AG04449 (cell line): ENCODE measurements around the gene HTR2C.
"Not testable (repeated sequence)": the region's sequence is repeated elsewhere in the genome, so short reads cannot be mapped to it uniquely, and the experiment has no call there.

Experiments
- CTCF ChIA-PET: fragments of 350-600 bp; formaldehyde crosslinking; extraction: SDS; loops from one replicate; lab custom pipeline; 2021; ENCODE audit warnings: antibody characterized with exemption; lab: Yijun Ruan, JAX
- POLR2A ChIA-PET: fragments of 400-600, 350-600 bp; formaldehyde crosslinking; extraction: SDS; loops from one replicate; lab custom pipeline; 2020; ENCODE audit warnings: antibody characterized with exemption, inconsistent platforms; lab: Yijun Ruan, JAX
- DNase-seq: peaks from one replicate; pipeline ENCODE4 v3.0.0-alpha.2; 2010; ENCODE audit warnings: low read depth, low spot score
- H3K4me3 ChIP-seq: 2 replicates; pipeline ENCODE4 v1.5.1; 2011; ENCODE audit warnings: low read depth, mild to moderate bottlenecking, control low read depth, low read length
- TF ChIP-seq, protein P1 (sequence below): IDR thresholded peaks from one replicate; pipeline ENCODE4 v1.5.1; 2011; ENCODE audit warnings: mild to moderate bottlenecking, moderate library complexity, low read length, control low read depth, inconsistent platforms; ENCODE audit not compliant: insufficient read depth; ENCODE audit errors: missing control alignments

Gene HTR2C

DNA sequence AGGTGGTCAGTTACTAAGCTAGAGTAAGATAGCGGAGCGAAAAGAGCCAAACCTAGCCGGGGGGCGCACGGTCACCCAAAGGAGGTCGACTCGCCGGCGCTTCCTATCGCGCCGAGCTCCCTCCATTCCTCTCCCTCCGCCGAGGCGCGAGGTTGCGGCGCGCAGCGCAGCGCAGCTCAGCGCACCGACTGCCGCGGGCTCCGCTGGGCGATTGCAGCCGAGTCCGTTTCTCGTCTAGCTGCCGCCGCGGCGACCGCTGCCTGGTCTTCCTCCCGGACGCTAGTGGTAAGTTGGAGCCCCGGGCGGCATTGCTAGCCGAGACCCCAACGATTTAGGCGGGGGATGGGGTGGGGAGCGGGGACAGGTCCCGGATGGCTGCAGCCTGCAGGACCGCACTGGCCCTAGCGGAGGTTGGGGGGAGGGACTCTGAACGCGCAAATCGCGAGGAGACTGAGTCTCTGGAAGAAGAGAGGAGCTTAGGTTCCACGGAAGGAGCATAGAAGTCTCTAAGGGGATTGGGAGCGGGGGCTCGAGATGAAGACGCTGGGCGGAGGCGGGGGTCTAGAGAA, 573 bp downstream of the HTR2C start:
- DNase-seq = no peak
- TF ChIP-seq, protein P1, sequence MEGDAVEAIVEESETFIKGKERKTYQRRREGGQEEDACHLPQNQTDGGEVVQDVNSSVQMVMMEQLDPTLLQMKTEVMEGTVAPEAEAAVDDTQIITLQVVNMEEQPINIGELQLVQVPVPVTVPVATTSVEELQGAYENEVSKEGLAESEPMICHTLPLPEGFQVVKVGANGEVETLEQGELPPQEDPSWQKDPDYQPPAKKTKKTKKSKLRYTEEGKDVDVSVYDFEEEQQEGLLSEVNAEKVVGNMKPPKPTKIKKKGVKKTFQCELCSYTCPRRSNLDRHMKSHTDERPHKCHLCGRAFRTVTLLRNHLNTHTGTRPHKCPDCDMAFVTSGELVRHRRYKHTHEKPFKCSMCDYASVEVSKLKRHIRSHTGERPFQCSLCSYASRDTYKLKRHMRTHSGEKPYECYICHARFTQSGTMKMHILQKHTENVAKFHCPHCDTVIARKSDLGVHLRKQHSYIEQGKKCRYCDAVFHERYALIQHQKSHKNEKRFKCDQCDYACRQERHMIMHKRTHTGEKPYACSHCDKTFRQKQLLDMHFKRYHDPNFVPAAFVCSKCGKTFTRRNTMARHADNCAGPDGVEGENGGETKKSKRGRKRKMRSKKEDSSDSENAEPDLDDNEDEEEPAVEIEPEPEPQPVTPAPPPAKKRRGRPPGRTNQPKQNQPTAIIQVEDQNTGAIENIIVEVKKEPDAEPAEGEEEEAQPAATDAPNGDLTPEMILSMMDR = no peak
- ChIA-PET CTCF (no interaction called here), POLR2A (no interaction called here)
- H3K4me3 ChIP-seq = no peak overlapping the region

DNA sequence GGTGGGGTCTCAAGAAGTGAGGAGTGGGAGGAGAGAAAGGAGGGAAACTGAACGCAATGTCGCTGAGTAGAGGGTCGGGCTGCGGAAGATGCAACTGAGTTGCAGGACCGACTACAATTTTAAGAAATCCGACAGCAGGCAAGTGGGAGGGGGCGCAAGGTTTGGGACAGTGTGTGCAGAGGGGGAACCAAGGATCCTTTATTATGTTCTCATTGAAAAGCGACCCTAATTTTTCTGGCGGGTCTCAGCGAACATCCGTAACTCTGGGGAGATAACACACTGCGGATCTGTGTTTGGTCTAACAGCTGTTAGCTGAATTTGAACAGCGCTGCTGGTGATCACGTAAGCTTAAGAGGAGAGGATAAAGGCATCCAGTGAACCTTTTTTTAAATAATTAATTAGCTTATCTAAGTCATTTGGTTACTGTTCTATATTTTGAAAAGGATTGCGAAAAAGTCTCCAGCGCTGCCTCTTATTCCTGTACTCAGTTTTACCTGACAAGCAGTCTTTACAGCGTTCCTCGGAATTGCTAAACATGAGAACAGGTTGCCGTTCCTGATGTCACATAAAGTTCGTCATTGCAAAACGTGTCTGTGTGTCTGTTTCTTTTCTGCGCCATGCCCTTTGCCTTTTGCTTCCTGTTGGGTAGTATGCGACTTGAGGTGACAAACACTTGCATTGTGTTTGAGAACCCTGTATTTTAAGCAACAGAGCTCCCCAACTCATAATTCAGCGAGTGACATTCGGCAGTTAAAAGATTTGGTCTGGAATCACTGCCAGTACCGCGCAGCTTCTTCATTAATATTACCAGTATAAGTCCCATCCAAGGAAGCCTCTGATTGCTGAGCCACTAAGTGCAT, 1.3 kb downstream of the HTR2C start:
- DNase-seq = no peak
- POLR2A ChIA-PET = no interaction called here
- CTCF ChIA-PET = no interaction called here
- no peak overlapping the region for H3K4me3 ChIP-seq
- TF ChIP-seq, protein P1 = no peak

DNA sequence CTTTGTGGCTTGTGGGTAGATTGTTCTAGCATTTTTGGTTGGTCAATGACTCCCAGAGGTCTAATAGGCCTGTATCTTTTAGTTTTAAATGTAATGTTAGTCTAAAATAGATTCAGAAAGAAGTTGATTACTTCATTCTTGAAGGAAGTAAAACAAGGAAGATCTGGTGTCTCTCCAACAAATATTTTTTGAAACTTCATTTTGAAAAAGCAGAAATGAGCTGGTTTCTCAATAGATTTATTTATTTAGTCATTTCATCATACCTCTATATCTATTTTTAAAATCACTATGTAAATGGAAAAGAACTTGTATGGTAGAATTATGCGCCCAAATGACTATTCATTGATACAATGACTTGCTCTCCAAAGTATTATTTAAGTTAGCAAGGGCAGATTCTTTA, 7.2 kb downstream of the HTR2C start:
- ChIA-PET POLR2A (no interaction called here), CTCF (no interaction called here)
- no peak overlapping the region for H3K4me3 ChIP-seq
- TF ChIP-seq, protein P1 = no peak
- DNase-seq = no peak

DNA sequence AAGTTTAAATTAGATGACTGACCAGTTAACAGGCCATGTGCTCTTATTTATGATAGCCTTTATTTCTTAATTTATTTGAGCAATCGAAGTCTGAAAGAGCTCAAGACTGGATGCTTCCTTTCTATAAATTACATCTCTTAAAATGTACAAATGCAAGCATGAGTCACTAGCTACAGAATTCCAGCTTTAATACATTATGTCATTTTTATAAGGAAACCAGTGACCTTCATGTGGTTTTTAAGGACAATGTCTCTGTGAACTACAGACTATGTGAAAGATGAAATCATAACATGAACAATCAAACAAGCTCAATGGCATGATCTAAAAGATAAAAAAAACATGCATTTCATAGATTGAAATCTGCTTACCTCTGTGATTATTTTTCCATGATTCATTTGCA, 15.4 kb downstream of the HTR2C start:
- ChIA-PET POLR2A (no interaction called here), CTCF (no interaction called here)
- DNase-seq = no peak
- no peak overlapping the region for H3K4me3 ChIP-seq
- TF ChIP-seq, protein P1 = no peak

DNA sequence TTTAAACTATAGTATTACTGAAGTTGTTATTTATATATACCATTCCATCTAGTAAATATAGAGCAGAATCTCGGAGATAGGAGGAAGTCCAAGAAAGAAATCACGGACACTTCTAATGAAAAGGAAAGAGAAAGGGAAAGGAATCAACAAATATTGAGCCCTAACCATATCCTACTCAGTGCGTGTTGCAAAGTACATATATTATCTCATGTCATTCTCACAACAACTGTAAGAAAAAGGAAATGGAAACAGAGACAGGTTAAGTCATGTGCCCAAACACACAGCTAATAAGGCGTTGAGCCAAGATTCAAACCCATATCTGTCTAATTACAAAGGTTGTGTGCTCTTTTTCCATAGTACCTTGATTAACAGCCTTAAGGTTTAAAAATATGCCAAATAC, 16.0 kb downstream of the HTR2C start:
- POLR2A ChIA-PET = no interaction called here
- TF ChIP-seq, protein P1 = no peak
- CTCF ChIA-PET = interaction anchor here (0.8 kb wide), 1 partner anchor 11 kb away, joined by 3 read pairs; no protein-coding TSS in a partner anchor
- no peak for DNase-seq
- H3K4me3 ChIP-seq = no peak overlapping the region

DNA sequence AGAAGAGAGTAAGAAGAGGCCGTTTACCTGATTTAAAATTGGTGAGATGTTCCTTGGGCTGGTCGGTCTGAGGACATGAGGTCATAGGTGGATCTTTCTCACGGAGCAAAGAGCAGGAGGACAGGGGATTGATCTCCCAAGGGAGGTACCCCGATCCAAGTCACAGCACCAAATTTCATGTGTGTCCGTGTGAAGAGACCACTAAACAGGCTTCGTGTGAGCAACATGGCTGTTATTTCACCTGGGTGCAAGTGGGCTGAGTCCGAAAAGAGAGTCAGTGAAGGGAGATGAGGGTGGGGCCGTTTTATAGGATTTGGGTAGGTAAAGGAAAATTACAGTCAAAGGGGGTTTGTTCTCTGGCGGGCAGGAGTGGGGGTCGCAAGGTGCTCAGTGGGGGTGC, 22.7 kb downstream of the HTR2C start:
- DNase-seq, POLR2A ChIA-PET, CTCF ChIA-PET, H3K4me3 ChIP-seq: not testable (repeated sequence)
